Measurements from ENCODE around the gene PKDCC. TPM values are rescaled to one million over a fixed set of nuclear protein-coding genes. Genes with fewer than 3 reads are reported as not detected.

The PKDCC gene, protein sequence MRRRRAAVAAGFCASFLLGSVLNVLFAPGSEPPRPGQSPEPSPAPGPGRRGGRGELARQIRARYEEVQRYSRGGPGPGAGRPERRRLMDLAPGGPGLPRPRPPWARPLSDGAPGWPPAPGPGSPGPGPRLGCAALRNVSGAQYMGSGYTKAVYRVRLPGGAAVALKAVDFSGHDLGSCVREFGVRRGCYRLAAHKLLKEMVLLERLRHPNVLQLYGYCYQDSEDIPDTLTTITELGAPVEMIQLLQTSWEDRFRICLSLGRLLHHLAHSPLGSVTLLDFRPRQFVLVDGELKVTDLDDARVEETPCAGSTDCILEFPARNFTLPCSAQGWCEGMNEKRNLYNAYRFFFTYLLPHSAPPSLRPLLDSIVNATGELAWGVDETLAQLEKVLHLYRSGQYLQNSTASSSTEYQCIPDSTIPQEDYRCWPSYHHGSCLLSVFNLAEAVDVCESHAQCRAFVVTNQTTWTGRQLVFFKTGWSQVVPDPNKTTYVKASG
- 100 to 1,000 TPM; 155 to 328 (median 200) TPM for total RNA-seq

DNA sequence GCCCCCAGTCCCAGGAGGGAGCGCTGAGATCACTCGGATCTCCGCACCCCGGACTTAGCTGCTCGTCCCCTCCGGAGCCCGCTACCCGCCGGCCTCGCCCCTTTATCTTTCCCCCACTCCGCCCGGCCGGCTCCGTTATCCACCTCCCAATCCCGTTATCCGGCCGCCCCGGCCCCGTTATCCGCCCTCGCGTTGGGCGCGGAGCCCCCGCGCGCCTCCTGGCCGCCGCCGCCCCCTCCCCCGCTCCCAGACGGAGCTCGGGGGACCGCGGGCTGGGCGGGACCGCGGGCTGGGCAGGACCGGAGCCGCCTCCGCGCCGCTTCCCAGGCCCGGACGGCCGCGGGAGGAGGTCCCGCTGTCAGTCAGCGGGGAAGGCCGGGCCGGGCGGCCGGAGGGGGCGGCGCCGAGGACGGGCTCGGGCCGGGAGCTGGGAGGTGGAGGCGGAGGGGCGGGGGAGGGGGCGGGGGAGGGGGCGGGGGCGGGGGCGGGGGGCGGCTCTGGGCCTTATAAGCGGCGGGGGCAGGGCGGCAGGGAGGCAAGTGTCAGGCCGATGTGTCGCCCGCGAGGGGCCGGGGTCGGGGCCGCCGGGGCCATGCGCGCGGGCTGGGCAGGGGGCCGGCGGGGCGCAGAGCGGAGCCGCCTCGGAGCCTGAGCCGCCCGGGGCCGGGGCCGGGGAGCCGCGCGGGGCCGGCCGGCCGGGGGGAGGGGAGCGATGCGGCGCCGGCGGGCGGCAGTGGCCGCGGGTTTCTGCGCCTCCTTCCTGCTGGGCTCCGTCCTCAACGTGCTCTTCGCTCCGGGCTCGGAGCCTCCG, at the start of gene PKDCC:
Gene PKDCC (plus strand): TSS at position 534 of the 811 bp plus-strand sequence. CDS start 179 bp downstream, at position 713.
- no peaks in the 10 kb centered on the region for H3K9me3 ChIP-seq
- no peaks in the 10 kb centered on the region for H3K36me3 ChIP-seq
- no peaks in the 10 kb centered on the region for H3K27me3 ChIP-seq
- peak; percentile 84 to 87 for TF ChIP-seq POLR2A (IDR thresholded peaks at IDR 0.05)
- peak in 1 of 2 donors; percentile 33 for TF ChIP-seq EP300 (IDR thresholded peaks at IDR 0.05)
- TF ChIP-seq, protein P1, sequence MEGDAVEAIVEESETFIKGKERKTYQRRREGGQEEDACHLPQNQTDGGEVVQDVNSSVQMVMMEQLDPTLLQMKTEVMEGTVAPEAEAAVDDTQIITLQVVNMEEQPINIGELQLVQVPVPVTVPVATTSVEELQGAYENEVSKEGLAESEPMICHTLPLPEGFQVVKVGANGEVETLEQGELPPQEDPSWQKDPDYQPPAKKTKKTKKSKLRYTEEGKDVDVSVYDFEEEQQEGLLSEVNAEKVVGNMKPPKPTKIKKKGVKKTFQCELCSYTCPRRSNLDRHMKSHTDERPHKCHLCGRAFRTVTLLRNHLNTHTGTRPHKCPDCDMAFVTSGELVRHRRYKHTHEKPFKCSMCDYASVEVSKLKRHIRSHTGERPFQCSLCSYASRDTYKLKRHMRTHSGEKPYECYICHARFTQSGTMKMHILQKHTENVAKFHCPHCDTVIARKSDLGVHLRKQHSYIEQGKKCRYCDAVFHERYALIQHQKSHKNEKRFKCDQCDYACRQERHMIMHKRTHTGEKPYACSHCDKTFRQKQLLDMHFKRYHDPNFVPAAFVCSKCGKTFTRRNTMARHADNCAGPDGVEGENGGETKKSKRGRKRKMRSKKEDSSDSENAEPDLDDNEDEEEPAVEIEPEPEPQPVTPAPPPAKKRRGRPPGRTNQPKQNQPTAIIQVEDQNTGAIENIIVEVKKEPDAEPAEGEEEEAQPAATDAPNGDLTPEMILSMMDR (IDR thresholded peaks at IDR 0.05) = peak in 1 of 5 experiments; percentile 21
- peak; percentile 63 to 70 for DNase-seq (ENCODE audit: low spot score in 2 of 2)
- H3K4me1 ChIP-seq = peaks cover 0 to 51% (median 15%) of the 10 kb centered on the region in 4 donors
- H3K27ac ChIP-seq = peak within 1 kb of the TSS; percentile 88 to 97 (median 92)
- peak within 1 kb of the TSS; percentile 69 to 86 (median 74) for H3K4me3 ChIP-seq
- 1 to 2% methylated on average over 24 to 30 of the region's 111 CpGs for WGBS, 2 donors

DNA sequence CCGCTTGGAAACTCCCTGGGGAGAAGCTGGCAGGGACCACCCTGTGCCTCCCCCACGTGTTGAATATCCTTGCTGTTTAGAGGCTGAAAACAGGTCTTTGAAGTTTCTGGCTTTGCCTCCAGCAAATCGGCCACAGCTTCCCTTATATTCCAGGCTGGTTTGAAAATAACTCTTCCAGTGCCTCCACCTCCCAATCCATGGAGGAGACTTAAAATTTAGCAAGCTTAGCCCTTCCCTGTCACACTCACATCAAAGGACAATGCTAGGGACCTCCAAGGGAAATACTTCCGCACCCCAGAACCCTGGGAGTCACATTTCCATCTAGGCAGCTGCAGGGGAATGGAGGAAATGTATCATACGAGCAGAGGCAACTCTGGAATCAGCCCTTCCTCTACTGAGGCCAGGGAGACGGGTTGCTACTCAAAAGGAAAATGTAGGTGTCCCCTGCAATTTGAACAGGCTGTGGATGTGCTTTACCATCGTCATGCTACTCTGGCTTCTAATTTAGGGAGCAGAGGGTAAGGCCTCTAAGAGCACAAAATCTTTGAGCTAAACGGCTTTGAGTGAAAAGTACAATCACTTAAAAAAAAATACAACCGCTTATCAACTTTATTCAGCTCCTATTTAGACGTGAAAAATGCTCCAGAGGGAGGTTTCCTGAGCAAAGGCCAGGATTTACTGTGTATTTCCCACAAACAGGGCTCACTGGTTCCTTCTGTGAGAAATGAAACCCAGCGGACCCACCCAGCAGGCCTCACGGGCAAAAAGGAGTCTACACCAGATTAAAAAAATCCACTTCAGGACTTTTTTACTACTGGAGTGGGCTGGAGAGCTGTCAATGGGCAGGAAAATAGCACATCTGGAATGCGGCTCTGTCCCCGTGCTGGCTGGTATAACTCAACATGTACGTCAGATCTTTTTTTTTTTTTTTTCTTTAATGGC, 49.4 kb upstream of the PKDCC start:
- H3K9me3 ChIP-seq = no peaks in the 10 kb centered on the region
- peaks cover 0 to 13% (median 0%) of the 10 kb centered on the region in 4 donors for H3K4me1 ChIP-seq
- TF ChIP-seq POLR2A (IDR thresholded peaks at IDR 0.05) (no peak), EP300 (IDR thresholded peaks at IDR 0.05) (no peak)
- TF ChIP-seq, protein P1 (IDR thresholded peaks at IDR 0.05) = no peak
- no peak for DNase-seq (ENCODE audit: low spot score in 2 of 2)
- no peaks in the 10 kb centered on the region for H3K27me3 ChIP-seq
- H3K4me3 ChIP-seq = no peak overlapping the region
- WGBS, 2 donors = 32 to 35% methylated on average over 15 of the region's 15 CpGs
- H3K27ac ChIP-seq = peak overlapping the region; percentile 43 to 76 (median 49)
- no peaks in the 10 kb centered on the region for H3K36me3 ChIP-seq

GRCh38 chr2:41999128-41999480, 48.7 kb upstream of the PKDCC start:
- no peak for DNase-seq (ENCODE audit: low spot score in 2 of 2)
- Histone ChIP-seq H3K27ac (peak overlapping the region; percentile 43 to 76 (median 49)), H3K9me3 (peaks cover 0 to 4% (median 0%) of the 10 kb centered on the region in 4 donors), H3K36me3 (no peaks in the 10 kb centered on the region), H3K27me3 (no peaks in the 10 kb centered on the region), H3K4me3 (no peak overlapping the region), H3K4me1 (peaks cover 0 to 13% (median 0%) of the 10 kb centered on the region in 4 donors)
- WGBS, 2 donors = 86 to 92% methylated on average over 1 of the region's 1 CpG
- no peak for TF ChIP-seq EP300 (IDR thresholded peaks at IDR 0.05)
- no peak for TF ChIP-seq POLR2A (IDR thresholded peaks at IDR 0.05)
- TF ChIP-seq, protein P1 (IDR thresholded peaks at IDR 0.05) = no peak

DNA sequence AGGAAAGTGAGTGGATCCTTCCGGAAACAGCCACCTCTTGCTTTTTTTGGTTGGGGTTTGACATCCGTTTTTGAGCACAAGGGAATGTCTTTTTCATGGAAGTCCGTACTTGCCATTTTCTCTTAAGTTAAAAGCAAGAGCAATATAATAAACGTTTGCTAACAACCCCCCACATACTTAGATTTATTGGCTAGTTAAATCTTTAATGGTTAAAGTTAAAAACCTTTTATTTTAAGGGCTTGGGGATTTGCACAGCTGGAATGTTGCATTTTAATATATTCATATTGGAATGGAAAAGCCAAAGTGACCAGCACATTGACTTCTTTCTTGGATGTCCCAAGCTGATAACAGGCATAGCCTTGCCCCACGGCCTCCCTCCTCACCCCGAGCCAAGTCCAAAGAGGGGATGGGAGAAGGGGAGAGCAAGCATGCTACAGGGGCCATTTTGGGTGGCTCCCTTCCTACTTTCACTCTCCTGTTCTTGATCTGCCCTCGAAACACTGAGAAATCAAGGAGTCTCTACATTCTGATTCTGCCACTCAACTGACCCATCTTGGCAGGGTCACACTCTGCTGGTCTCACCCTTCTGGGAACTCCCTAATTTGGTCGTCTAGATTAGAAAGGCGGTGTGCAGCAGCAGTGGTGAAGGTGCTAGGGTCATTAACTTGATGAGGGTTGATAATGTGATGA, 48.1 kb upstream of the PKDCC start:
- TF ChIP-seq POLR2A (IDR thresholded peaks at IDR 0.05) = no peak
- peak overlapping the region in 2 of 4 donors; percentile 53 to 76 for H3K27ac ChIP-seq
- H3K27me3 ChIP-seq = no peaks in the 10 kb centered on the region
- peaks cover 0 to 13% (median 0%) of the 10 kb centered on the region in 4 donors for H3K4me1 ChIP-seq
- no peaks in the 10 kb centered on the region for H3K36me3 ChIP-seq
- no peak overlapping the region for H3K4me3 ChIP-seq
- WGBS, 2 donors = 79 to 85% methylated on average over 9 of the region's 9 CpGs
- peaks cover 0 to 8% (median 0%) of the 10 kb centered on the region in 4 donors for H3K9me3 ChIP-seq
- DNase-seq (ENCODE audit: low spot score in 2 of 2) = no peak

Measured in tibial nerve (tissue), 4 donors.